Uterus (tissue), 4 donors: ENCODE measurements around the gene ZNF598. TPM values are rescaled to one million over a fixed set of nuclear protein-coding genes. Genes with fewer than 3 reads are reported as not detected.
A peak's percentile ranks its signal among the peaks of the same experiment; 100 is the strongest.

Experiments
- DNase-seq, 2 donors: peaks; one replicate each; pipeline ENCODE4 v3.0.0-alpha.2; 2019 to 2020
- H3K27ac ChIP-seq, 2 donors: fragments of 200-600 bp; sonication (generic); 1 replicate in 1 of 2; 2 replicates in 1 of 2; pipeline ENCODE4 v1.5.1; 2016 to 2018
- H3K27me3 ChIP-seq, 2 donors: fragments of 200-600 bp; sonication (generic); one replicate each; pipeline ENCODE4 v1.5.1; 2018 to 2019; ENCODE audit warnings: control low read depth in 1 of 2
- H3K36me3 ChIP-seq, 2 donors: fragments of 200-600 bp; sonication (generic); one replicate each; pipeline ENCODE4 v1.5.1; 2019; ENCODE audit warnings: control low read depth in 1 of 2
- H3K4me1 ChIP-seq, 2 donors: fragments of 200-600 bp; sonication (generic); one replicate each; pipeline ENCODE4 v1.5.1; 2018 to 2019; ENCODE audit warnings: control low read depth in 1 of 2
- H3K4me3 ChIP-seq, 2 donors: fragments of 200-600 bp; sonication (generic); 1 replicate in 1 of 2; 2 replicates in 1 of 2; pipeline ENCODE4 v1.5.1; 2018 to 2019; ENCODE audit warnings: mild to moderate bottlenecking in 1 of 2
- H3K9me3 ChIP-seq, 2 donors: fragments of 200-600 bp; sonication (generic); one replicate each; pipeline ENCODE4 v1.5.1; 2019; ENCODE audit warnings: control low read depth in 1 of 2
- POLR2A ChIP-seq, 2 donors: fragments of 450-650 bp; IDR thresholded peaks; one replicate each; pipeline ENCODE4 v1.6.1; 2016; ENCODE audit warnings: antibody characterized with exemption in 2 of 2, mild to moderate bottlenecking in 1 of 2, moderate library complexity in 1 of 2
- intact Hi-C: fragments of 100-400 bp; cut with DNase I; formaldehyde crosslinking; loops from one replicate; pipeline ENCODE4 v1.15.1; 2023; ENCODE audit warnings: low total_unique reads
- total RNA-seq, 4 donors: library from RNA; depleted of rRNA in 3 of 4; stranded (reverse); fragments of >200 nt in 3 of 4; gene quantifications; one replicate each; pipeline versions ENCODE4 v1.1.0 to v1.2.4, GENCODE V29; 2014 to 2023
- TF ChIP-seq, protein P1 (sequence below), 4 experiments: fragments of 200-600 bp in 2 of 4; fragments of 450-650 bp in 2 of 4; sonication (generic) in 2 of 4; IDR thresholded peaks; one replicate each; pipeline ENCODE4 v1.5.1; 2016 to 2019; ENCODE audit warnings: antibody characterized with exemption in 4 of 4, mild to moderate bottlenecking in 2 of 4, moderate library complexity in 1 of 4
- donor health status: DM: yes; HTN: yes; CAD: no.

Gene ZNF598
- total RNA-seq, 4 donors from 2014 or later: 16.9 to 50.0 (median 34.6) TPM

DNA sequence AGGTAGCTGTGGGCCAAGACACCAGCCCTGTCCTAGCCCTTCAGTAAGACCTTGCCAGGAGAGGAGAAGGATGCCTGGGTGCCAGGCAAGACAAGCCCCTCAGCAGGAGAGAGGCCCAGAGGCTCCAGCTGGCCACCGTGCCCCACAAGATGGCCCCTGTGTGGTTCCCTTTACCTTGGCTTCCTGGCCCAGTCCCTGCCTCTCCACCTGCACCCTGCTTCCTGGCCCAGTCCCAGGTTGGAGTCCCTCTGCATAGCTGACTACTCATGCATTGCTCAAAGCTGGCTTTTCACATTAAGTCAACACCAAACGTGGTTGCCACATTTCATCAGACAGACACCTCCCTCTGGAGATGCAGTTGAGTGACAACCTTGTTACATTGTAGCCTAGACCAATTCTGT is 15.9 kb downstream of the ZNF598 start:
- DNase-seq: no peak
- no peak overlapping the region for H3K27ac ChIP-seq

DNA sequence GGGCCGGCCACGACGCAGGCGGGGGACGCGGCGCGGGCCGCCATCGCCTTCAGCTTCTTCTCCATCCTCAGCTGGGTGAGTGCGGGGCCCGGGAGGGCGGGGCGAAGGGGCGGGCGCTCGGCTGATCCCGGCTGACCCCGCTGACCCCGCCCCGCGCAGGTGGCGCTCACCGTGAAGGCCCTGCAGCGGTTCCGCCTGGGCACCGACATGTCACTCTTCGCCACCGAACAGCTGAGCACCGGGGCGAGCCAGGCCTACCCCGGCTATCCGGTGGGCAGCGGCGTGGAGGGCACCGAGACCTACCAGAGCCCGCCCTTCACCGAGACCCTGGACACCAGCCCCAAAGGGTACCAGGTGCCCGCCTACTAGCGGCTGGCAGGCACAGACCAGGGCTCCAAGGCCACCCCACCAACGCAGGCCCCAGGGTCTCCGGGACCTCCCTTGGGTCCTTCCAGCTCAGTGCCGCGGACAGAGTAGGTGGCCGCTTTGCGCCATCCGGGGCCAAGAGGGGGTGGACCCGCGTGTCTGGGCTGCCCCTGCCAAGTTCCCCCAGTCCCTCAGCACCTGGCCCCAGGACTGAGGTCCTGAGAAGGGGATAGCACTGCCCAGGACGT is 16.8 kb downstream of the ZNF598 start:
- intact Hi-C loops: no loop called here
- Histone ChIP-seq H3K36me3 (no peaks in the 10 kb centered on the region), H3K9me3 (no peaks in the 10 kb centered on the region), H3K27ac (no peak overlapping the region), H3K4me3 (peak overlapping the region in 1 of 2 donors; percentile 7), H3K4me1 (peaks cover 0 to 16% of the 10 kb centered on the region in 2 donors), H3K27me3 (peaks cover 14 to 20% of the 10 kb centered on the region in 2 donors)
- TF ChIP-seq POLR2A (IDR thresholded peaks at IDR 0.05): no peak
- TF ChIP-seq, protein P1, sequence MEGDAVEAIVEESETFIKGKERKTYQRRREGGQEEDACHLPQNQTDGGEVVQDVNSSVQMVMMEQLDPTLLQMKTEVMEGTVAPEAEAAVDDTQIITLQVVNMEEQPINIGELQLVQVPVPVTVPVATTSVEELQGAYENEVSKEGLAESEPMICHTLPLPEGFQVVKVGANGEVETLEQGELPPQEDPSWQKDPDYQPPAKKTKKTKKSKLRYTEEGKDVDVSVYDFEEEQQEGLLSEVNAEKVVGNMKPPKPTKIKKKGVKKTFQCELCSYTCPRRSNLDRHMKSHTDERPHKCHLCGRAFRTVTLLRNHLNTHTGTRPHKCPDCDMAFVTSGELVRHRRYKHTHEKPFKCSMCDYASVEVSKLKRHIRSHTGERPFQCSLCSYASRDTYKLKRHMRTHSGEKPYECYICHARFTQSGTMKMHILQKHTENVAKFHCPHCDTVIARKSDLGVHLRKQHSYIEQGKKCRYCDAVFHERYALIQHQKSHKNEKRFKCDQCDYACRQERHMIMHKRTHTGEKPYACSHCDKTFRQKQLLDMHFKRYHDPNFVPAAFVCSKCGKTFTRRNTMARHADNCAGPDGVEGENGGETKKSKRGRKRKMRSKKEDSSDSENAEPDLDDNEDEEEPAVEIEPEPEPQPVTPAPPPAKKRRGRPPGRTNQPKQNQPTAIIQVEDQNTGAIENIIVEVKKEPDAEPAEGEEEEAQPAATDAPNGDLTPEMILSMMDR (IDR thresholded peaks at IDR 0.05): no peak
- no peak for DNase-seq

More for the DNA sequence above, 15.9 kb downstream of the ZNF598 start:
- Histone ChIP-seq H3K27me3 (peaks cover 14 to 20% of the 10 kb centered on the region in 2 donors), H3K9me3 (no peaks in the 10 kb centered on the region), H3K4me3 (no peak overlapping the region), H3K4me1 (peaks cover 0 to 16% of the 10 kb centered on the region in 2 donors), H3K36me3 (no peaks in the 10 kb centered on the region)
- intact Hi-C loops: no loop called here
- no peak for TF ChIP-seq POLR2A (IDR thresholded peaks at IDR 0.05)
- TF ChIP-seq, protein P1 (IDR thresholded peaks at IDR 0.05): no peak

GRCh38 chr16:1991948-1992703 is 17.5 kb downstream of the ZNF598 start:
- TF ChIP-seq POLR2A (IDR thresholded peaks at IDR 0.05): peak in 1 of 2 donors; percentile 19
- TF ChIP-seq, protein P1 (IDR thresholded peaks at IDR 0.05): no peak
- Histone ChIP-seq H3K9me3 (no peaks in the 10 kb centered on the region), H3K4me1 (peaks cover 0 to 16% of the 10 kb centered on the region in 2 donors), H3K36me3 (no peaks in the 10 kb centered on the region), H3K27me3 (peaks cover 14 to 20% of the 10 kb centered on the region in 2 donors), H3K4me3 (peak overlapping the region in 1 of 2 donors; percentile 7), H3K27ac (no peak overlapping the region)
- DNase-seq: peak; percentile 83 to 84
- intact Hi-C loops: no loop called here

DNA sequence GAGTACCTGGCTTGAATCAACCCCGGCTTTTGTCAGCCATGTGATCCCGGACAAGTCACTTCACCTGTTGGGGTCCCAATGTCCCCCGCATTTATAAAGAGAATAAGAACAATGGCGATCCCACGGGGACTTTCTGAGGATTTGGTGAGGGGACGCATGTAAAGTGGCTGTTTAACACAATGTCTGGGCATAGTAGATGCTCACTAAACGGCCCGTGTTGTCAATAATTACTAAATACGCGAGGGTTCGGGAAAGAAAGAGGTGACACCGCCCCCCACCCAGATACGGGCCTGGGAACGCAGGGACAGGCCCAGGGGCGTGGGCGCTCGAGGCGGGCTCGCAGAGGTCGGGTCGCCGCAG is 18.1 kb downstream of the ZNF598 start:
- intact Hi-C loops: no loop called here
- Histone ChIP-seq H3K36me3 (no peaks in the 10 kb centered on the region), H3K27me3 (peaks cover 14 to 20% of the 10 kb centered on the region in 2 donors), H3K9me3 (no peaks in the 10 kb centered on the region), H3K27ac (no peak overlapping the region), H3K4me3 (peak overlapping the region in 1 of 2 donors; percentile 7), H3K4me1 (peaks cover 0 to 16% of the 10 kb centered on the region in 2 donors)
- DNase-seq: no peak
- no peak for TF ChIP-seq POLR2A (IDR thresholded peaks at IDR 0.05)
- TF ChIP-seq, protein P1 (IDR thresholded peaks at IDR 0.05): no peak

DNA sequence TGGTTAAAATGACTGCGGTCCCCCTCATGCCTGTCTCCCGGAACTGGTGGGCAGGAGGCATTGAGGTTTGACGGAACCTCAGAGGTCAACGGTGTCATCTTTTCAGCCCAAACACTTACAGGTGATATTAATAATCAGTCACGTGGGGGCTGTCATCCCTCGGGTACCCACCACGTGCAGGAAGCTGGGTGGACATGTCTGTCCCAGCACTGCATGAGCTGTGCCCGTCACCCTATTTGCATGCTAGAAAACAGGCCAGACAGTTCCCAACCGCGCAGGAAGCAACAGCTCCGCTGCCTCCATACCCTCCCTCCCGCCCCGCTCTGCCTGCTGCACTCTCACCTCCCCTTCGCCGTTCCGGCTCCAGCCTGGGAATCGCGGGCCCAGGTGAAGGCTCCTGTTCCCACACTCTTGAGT is 18.5 kb downstream of the ZNF598 start:
- no peak for DNase-seq
- TF ChIP-seq POLR2A (IDR thresholded peaks at IDR 0.05): no peak
- TF ChIP-seq, protein P1 (IDR thresholded peaks at IDR 0.05): no peak
- no peak overlapping the region for H3K4me3 ChIP-seq
- intact Hi-C loops: no loop called here
- peaks cover 0 to 16% of the 10 kb centered on the region in 2 donors for H3K4me1 ChIP-seq
- peaks cover 14 to 20% of the 10 kb centered on the region in 2 donors for H3K27me3 ChIP-seq
- no peaks in the 10 kb centered on the region for H3K9me3 ChIP-seq
- H3K27ac ChIP-seq: no peak overlapping the region
- no peaks in the 10 kb centered on the region for H3K36me3 ChIP-seq
